ENCODE data around the gene RAPGEF5.

DNA sequence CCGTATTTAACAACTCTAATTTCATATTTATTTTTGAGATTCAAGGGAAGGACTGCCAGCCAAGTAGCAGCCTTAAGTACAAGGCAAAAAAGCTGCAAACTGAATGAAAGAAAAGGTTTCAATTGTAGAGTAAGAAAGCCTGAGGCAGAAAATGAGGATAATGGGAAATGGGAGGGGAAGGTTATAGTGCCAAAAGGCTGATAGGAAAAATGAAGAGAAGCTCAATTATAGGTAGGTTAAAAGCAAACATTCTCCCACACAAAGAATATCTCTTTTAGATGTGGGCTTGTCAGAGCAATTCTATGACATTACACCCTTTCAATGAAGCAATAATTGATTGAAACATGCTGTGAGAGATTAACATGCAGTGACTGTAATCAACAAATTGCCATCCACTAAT, 175.3 kb downstream of the RAPGEF5 start:
- TF ChIP-seq RCOR1 (IDR thresholded peaks at IDR 0.05; ENCODE audit: low read length) (no peak), FOXJ3 (CRISPR knock-in tag; IDR thresholded peaks at IDR 0.05) (no peak), TEAD4 (IDR thresholded peaks at IDR 0.05; ENCODE audit: borderline replicate concordance, insufficient read depth) (no peak), SIN3A (IDR thresholded peaks at IDR 0.05; ENCODE audit: borderline replicate concordance, low read depth, low read length) (no peak)
- TF ChIP-seq, protein P1, sequence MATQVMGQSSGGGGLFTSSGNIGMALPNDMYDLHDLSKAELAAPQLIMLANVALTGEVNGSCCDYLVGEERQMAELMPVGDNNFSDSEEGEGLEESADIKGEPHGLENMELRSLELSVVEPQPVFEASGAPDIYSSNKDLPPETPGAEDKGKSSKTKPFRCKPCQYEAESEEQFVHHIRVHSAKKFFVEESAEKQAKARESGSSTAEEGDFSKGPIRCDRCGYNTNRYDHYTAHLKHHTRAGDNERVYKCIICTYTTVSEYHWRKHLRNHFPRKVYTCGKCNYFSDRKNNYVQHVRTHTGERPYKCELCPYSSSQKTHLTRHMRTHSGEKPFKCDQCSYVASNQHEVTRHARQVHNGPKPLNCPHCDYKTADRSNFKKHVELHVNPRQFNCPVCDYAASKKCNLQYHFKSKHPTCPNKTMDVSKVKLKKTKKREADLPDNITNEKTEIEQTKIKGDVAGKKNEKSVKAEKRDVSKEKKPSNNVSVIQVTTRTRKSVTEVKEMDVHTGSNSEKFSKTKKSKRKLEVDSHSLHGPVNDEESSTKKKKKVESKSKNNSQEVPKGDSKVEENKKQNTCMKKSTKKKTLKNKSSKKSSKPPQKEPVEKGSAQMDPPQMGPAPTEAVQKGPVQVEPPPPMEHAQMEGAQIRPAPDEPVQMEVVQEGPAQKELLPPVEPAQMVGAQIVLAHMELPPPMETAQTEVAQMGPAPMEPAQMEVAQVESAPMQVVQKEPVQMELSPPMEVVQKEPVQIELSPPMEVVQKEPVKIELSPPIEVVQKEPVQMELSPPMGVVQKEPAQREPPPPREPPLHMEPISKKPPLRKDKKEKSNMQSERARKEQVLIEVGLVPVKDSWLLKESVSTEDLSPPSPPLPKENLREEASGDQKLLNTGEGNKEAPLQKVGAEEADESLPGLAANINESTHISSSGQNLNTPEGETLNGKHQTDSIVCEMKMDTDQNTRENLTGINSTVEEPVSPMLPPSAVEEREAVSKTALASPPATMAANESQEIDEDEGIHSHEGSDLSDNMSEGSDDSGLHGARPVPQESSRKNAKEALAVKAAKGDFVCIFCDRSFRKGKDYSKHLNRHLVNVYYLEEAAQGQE (IDR thresholded peaks at IDR 0.05; ENCODE audit: low read depth, low read length): no peak
- TF ChIP-seq, protein P2, sequence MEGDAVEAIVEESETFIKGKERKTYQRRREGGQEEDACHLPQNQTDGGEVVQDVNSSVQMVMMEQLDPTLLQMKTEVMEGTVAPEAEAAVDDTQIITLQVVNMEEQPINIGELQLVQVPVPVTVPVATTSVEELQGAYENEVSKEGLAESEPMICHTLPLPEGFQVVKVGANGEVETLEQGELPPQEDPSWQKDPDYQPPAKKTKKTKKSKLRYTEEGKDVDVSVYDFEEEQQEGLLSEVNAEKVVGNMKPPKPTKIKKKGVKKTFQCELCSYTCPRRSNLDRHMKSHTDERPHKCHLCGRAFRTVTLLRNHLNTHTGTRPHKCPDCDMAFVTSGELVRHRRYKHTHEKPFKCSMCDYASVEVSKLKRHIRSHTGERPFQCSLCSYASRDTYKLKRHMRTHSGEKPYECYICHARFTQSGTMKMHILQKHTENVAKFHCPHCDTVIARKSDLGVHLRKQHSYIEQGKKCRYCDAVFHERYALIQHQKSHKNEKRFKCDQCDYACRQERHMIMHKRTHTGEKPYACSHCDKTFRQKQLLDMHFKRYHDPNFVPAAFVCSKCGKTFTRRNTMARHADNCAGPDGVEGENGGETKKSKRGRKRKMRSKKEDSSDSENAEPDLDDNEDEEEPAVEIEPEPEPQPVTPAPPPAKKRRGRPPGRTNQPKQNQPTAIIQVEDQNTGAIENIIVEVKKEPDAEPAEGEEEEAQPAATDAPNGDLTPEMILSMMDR (IDR thresholded peaks at IDR 0.05): no peak
- TF ChIP-seq, protein P3, sequence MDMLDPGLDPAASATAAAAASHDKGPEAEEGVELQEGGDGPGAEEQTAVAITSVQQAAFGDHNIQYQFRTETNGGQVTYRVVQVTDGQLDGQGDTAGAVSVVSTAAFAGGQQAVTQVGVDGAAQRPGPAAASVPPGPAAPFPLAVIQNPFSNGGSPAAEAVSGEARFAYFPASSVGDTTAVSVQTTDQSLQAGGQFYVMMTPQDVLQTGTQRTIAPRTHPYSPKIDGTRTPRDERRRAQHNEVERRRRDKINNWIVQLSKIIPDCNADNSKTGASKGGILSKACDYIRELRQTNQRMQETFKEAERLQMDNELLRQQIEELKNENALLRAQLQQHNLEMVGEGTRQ (IDR thresholded peaks at IDR 0.05; ENCODE audit: borderline replicate concordance, low read depth, low read length): no peak
- TF ChIP-seq, protein P4, sequence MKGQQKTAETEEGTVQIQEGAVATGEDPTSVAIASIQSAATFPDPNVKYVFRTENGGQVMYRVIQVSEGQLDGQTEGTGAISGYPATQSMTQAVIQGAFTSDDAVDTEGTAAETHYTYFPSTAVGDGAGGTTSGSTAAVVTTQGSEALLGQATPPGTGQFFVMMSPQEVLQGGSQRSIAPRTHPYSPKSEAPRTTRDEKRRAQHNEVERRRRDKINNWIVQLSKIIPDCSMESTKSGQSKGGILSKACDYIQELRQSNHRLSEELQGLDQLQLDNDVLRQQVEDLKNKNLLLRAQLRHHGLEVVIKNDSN (IDR thresholded peaks at IDR 0.05; ENCODE audit: borderline replicate concordance, low read depth): no peak
- TF ChIP-seq, protein P5, sequence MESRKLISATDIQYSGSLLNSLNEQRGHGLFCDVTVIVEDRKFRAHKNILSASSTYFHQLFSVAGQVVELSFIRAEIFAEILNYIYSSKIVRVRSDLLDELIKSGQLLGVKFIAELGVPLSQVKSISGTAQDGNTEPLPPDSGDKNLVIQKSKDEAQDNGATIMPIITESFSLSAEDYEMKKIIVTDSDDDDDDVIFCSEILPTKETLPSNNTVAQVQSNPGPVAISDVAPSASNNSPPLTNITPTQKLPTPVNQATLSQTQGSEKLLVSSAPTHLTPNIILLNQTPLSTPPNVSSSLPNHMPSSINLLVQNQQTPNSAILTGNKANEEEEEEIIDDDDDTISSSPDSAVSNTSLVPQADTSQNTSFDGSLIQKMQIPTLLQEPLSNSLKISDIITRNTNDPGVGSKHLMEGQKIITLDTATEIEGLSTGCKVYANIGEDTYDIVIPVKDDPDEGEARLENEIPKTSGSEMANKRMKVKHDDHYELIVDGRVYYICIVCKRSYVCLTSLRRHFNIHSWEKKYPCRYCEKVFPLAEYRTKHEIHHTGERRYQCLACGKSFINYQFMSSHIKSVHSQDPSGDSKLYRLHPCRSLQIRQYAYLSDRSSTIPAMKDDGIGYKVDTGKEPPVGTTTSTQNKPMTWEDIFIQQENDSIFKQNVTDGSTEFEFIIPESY (IDR thresholded peaks at IDR 0.05; ENCODE audit: borderline replicate concordance, low read depth): no peak
